Fibroblast of villous mesenchyme (primary cell): ENCODE data around the gene TBC1D21. TPM values are rescaled to one million over a fixed set of nuclear protein-coding genes. Genes with fewer than 3 reads are reported as not detected.

Experiments used
- DNase-seq: peaks from one replicate; pipeline ENCODE4 v3.0.0-alpha.2; 2010; ENCODE audit warnings: low read depth
- H3K4me3 ChIP-seq: 2 replicates; pipeline ENCODE4 v1.5.1; 2011; ENCODE audit warnings: low read depth, mild to moderate bottlenecking, low read length
- CTCF ChIP-seq: IDR thresholded peaks from 2 replicates; pipeline ENCODE4 v1.5.1; 2012; ENCODE audit warnings: low read depth, mild to moderate bottlenecking, low read length; ENCODE audit not compliant: insufficient read depth
- total RNA-seq: library from RNA; depleted of rRNA; stranded (reverse); fragments of >200 nt; gene quantifications from 2 replicates; pipeline ENCODE4 v1.2.3, GENCODE V29; 2012

The TBC1D21 gene
- total RNA-seq, 1 donor = not detected

DNA sequence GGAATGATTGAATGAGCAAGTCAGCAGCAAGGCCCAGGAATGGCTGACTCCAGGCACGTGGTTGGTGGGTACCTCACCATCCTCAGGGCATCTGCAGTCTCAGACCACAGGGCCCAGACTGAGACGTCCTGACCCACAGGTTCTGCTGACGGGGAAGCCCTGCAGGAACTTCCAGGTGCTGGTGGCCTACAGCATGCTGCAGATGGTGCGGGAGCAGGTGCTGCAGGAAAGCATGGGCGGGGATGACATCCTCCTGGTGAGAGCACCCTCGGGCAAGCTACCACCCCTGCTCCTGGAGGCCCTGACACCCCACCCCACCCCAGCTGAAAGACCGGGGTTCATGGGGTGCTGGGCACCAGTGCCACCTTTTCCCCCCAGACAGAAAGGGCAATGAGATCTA is 14.1 kb downstream of the TBC1D21 start:
- H3K4me3 ChIP-seq = no peak overlapping the region
- no peak for DNase-seq
- TF ChIP-seq CTCF = no peak

DNA sequence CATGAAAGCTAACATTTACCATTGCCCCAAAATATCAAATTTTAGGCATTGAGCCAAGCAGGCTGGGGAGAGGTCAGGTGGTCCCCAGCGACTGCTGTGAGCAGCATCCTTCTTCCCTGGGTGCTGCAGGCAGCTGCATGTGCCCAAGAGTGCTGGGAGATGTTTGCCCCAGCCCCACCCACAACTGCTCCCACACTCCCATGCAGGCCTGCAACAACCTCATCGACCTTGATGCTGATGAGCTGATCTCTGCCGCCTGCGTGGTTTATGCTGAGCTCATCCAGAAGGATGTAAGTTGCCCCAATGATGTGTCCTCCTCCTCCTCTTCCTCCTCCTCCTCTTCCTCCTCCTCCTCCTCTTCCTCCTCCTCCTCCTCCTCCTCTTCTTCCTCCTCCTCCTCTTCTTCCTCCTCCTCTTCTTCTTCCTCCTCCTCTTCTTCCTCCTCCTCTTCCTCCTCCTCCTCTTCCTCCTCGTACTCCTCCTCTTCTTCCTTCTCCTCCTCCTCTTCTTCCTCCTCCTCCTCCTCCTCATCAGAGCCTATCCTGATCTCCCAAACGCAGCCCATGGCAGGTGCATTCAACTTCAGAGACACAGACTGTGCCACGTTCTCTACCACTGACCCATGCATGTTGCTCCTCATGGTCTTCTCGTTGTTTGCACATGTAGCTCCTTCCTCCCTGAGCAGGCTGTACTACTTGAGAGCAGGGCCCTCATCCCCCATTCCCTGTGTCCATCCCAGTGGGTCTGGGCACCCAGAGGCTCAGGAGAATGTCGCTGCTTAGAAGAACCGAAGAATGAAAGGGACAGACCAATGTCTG is 15.1 kb downstream of the TBC1D21 start:
- H3K4me3 ChIP-seq = no peak overlapping the region
- no peak for DNase-seq
- TF ChIP-seq CTCF = no peak

GRCh38 chr15:73889053-73889761 is 15.8 kb downstream of the TBC1D21 start:
- H3K4me3 ChIP-seq = no peak overlapping the region
- TF ChIP-seq CTCF = no peak
- DNase-seq = no peak

DNA sequence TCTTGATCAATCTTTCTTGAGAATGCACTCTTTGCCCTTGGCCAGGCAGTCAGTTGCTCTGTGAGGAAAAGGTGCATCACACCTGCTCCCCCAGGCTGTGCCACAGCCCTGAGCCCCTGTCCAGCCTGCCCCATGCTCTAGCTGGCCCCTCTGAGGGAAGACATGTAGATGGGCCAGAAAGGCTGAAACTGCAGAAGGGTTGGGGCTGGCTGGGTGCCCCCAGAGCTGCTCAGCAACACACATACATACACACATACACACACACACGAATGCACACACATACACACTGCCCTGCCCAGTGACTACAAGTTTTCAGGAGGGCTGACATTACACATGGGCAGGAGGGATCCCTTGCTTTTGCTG is 16.4 kb downstream of the TBC1D21 start:
- TF ChIP-seq CTCF = no peak
- no peak for DNase-seq
- no peak overlapping the region for H3K4me3 ChIP-seq

DNA sequence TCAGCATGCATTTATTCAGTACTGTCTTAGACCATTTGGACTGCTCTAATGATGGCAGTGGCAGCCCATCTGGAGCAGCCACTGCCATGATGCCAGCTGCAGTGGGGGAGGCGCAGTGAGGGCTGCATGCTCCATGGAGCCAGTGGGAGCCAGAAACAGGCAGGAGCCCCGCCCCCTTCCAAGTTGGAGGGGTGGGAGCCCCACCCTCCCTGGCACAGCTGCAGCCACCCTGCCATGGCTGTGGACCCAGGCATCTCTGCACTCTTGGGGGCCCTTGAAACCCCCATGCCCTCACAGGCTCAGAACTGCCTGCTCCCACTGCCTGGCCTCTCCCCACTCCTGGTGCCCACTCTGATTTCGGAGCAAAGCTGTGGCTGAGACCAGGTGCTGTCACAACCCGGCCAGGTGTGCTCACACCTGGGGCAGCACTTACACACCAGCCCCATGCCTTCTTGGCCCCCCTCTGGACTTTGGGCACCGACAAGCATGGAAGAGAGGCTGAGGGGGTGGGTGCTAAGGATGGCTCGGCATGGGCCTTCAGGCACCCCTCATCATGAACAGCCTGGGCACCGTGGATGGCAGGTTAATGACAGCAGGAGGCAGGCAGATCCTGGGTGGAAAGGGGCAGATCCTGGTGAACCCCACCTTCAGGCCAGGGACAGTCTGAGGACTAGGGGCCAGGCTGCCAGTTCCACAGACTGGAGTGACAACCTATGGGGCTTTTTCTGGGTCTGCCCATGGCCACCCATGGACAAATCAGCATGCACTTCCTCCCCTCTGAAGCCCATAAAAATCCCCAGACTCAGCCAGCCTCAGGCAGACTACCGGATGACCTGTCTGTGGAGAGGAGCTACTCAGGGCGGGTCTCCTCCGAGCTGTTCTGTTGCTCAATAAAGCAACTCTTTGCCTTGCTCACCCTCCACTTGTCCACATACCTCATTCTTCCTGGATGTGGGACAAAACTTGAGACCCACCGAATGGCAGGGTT is 18.3 kb downstream of the TBC1D21 start:
- no peak overlapping the region for H3K4me3 ChIP-seq
- TF ChIP-seq CTCF = no peak
- no peak for DNase-seq

DNA sequence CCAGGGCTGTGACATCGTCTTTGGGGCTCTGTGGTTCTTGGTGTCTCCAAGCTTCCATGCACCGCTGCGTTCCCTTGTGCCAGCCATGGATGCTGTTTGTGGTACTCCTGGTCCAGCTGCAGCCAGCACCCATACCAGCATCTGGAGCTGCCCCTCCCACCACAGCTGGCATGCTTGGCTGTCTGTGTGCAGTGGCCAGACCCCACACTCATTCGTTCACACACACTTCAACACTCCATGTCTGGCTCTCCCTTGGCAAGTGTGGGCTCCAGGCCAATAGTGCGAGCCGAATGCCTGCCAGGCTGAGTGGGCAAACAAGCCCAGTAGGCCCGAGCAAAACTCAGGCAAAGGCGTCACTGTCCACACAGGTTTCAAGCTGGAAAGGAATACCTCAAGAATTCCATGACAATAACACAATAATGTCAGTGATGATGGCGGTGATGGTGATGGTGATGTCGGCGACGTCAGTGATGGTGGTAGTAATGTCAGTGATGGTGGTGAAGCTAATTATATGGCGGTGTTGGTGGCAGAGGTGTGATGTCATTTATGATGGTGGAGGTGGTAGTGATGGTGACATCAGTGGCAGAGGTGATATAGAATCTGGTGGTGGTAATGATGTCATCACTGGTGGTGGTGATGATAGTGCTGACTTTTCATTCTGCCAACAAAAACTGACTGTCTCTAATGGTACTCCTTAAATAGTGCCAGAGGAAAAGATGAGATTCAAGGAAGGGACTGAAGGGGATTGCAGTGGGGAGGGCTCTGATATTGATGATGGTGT is 19.3 kb downstream of the TBC1D21 start:
- DNase-seq = no peak
- H3K4me3 ChIP-seq = no peak overlapping the region
- no peak for TF ChIP-seq CTCF
